K562 (cell line): ENCODE results near the gene MRPS18B. TPM values are rescaled to one million over a fixed set of nuclear protein-coding genes. Genes with fewer than 3 reads are reported as not detected.

Experiments used
- BHLHE40 ChIP-seq: IDR thresholded peaks from 2 replicates; pipeline ENCODE4 v1.6.1; 2011; ENCODE audit warnings: low read length, improper control_type of control experiment
- DMBX1 ChIP-seq: fragments of 250-450 bp; sonication (Bioruptor Pico); IDR thresholded peaks from 2 replicates; pipeline ENCODE4 v1.8.0; 2022; ENCODE audit warnings: inconsistent platforms, mild to moderate bottlenecking, moderate library complexity, borderline replicate concordance
- HLTF ChIP-seq: fragments of 450-650 bp; IDR thresholded peaks from 2 replicates; pipeline ENCODE4 v1.6.1; 2016
- HNRNPLL ChIP-seq: fragments of 200-400 bp; formaldehyde crosslinking; IDR thresholded peaks from 2 replicates; pipeline ENCODE4 v1.6.1; 2017; ENCODE audit warnings: low read length, low read depth, mild to moderate bottlenecking; ENCODE audit not compliant: poor library complexity, severe bottlenecking
- KAT2B ChIP-seq: IDR thresholded peaks from one replicate; pipeline ENCODE4 v1.6.1; 2012; ENCODE audit warnings: low read depth, mild to moderate bottlenecking, control low read depth, inconsistent platforms, low read length, moderate library complexity
- MCM3 ChIP-seq: fragments of 450-650 bp; IDR thresholded peaks from 2 replicates; pipeline ENCODE4 v1.6.1; 2016
- MEIS2 ChIP-seq: fragments of 450-650 bp; IDR thresholded peaks from 2 replicates; pipeline ENCODE4 v1.6.1; 2014; ENCODE audit warnings: mild to moderate bottlenecking; ENCODE audit not compliant: partially characterized antibody
- NKRF ChIP-seq: fragments of 450-650 bp; IDR thresholded peaks from 2 replicates; pipeline ENCODE4 v1.6.1; 2016; ENCODE audit warnings: borderline replicate concordance
- NR2C1 ChIP-seq, 2 experiments: fragments of 450-650 bp; IDR thresholded peaks; 2 replicates each; pipeline ENCODE4 v1.6.1; 2017; ENCODE audit warnings: mild to moderate bottlenecking in 2 of 2, antibody characterized with exemption in 1 of 2, inconsistent platforms in 1 of 2, missing compliant biosample characterization in 1 of 2, missing genetic modification characterization in 1 of 2
- PRMT5 ChIP-seq: sonication (generic); formaldehyde crosslinking; IDR thresholded peaks from 2 replicates; pipeline ENCODE4 v1.5.0; 2020; ENCODE audit warnings: missing genetic modification reagents
- PRPF4 ChIP-seq: fragments of 200-400 bp; formaldehyde crosslinking; IDR thresholded peaks from one replicate; pipeline ENCODE4 v1.6.1; 2017; ENCODE audit warnings: low read length, low read depth, mild to moderate bottlenecking; ENCODE audit not compliant: insufficient read depth, poor library complexity, severe bottlenecking
- PYGO2 ChIP-seq: fragments of 450-650 bp; IDR thresholded peaks from 2 replicates; pipeline ENCODE4 v1.6.1; 2016; ENCODE audit warnings: mild to moderate bottlenecking, missing genetic modification characterization, moderate library complexity, missing compliant biosample characterization
- RBM15 ChIP-seq: fragments of 200-400 bp; formaldehyde crosslinking; IDR thresholded peaks from 2 replicates; pipeline ENCODE4 v1.6.1; 2018; ENCODE audit warnings: mild to moderate bottlenecking, low read length, moderate library complexity; ENCODE audit not compliant: insufficient read depth
- ZFP36 ChIP-seq: fragments of 150-350 bp; IDR thresholded peaks from 2 replicates; pipeline ENCODE4 v1.6.1; 2018; ENCODE audit warnings: low read length, low read depth; ENCODE audit not compliant: partially characterized antibody
- ZFP91 ChIP-seq: sonication (generic); formaldehyde crosslinking; IDR thresholded peaks from 2 replicates; pipeline ENCODE4 v1.8.0; 2022; ENCODE audit warnings: mild to moderate bottlenecking, missing genetic modification reagents
- ZNF395 ChIP-seq: fragments of 200-800 bp; sonication (Bioruptor generic); IDR thresholded peaks from 2 replicates; pipeline ENCODE4 v1.6.1; 2017; ENCODE audit warnings: missing genetic modification characterization, missing compliant biosample characterization
- ZNF398 ChIP-seq: fragments of 250-450 bp; sonication (Bioruptor Pico); IDR thresholded peaks from 2 replicates; pipeline ENCODE4 v1.8.0; 2021; ENCODE audit warnings: moderate library complexity, mild to moderate bottlenecking, inconsistent platforms
- ZNF449 ChIP-seq: fragments of 250-450 bp; sonication (Bioruptor Pico); IDR thresholded peaks from 2 replicates; pipeline ENCODE4 v1.8.0; 2022; ENCODE audit warnings: moderate library complexity, mild to moderate bottlenecking, inconsistent platforms
- polyA plus RNA-seq, 8 experiments: library from polyadenylated mRNA; depleted of rRNA in 4 of 8; stranded (reverse) in 5 of 8; unstranded in 3 of 8; fragments of >200 nt; fragmentation: Nextera tagmentation in 2 of 8; fragmentation: Illumina TruSeq in 1 of 8; extraction: Ambion mirVana in 2 of 8; extraction: Trizol in 1 of 8; gene quantifications; 2 replicates each; pipeline versions ENCODE4 v1.2.1 to v1.2.3, GENCODE V29; 2011 to 2014; ENCODE audit warnings: inconsistent platforms in 1 of 8, missing spikeins in 1 of 8
- total RNA-seq, 7 experiments: library from RNA; depleted of rRNA in 6 of 7; stranded (reverse); fragments of >200 nt in 6 of 7; fragmentation: Illumina TruSeq in 2 of 7; extraction: Trizol in 2 of 7; gene quantifications; 2 replicates each; pipeline versions ENCODE4 v1.2.1 to v1.2.3, GENCODE V29; 2011 to 2021; ENCODE audit warnings: low replicate concordance in 1 of 7

MRPS18B gene
- total and polyA plus RNA-seq, 9 of the 15 experiments (the other 6 are each of a cell fraction or from before 2014, with no cell fraction given): 132 to 383 (median 178) TPM

GRCh38 chr6:30647242-30648116 lies 29.8 kb downstream of the MRPS18B start (continued):
- no peak for TF ChIP-seq DMBX1 (CRISPR knock-in tag)
- no peak for TF ChIP-seq RBM15
- TF ChIP-seq NKRF: peak; percentile 75; the same call in 1 of the 2 replicates
- TF ChIP-seq KAT2B: no peak
- TF ChIP-seq ZFP36: no peak
- TF ChIP-seq BHLHE40: no peak
- TF ChIP-seq HNRNPLL: peak; percentile 7
- no peak for TF ChIP-seq HLTF
- TF ChIP-seq MCM3: no peak
- no peak for TF ChIP-seq PRPF4
- peak; percentile 42; the same call in 1 of the 2 replicates for TF ChIP-seq ZNF395 (CRISPR knock-in tag)
- no peak for TF ChIP-seq ZNF398 (CRISPR knock-in tag)
- peak; percentile 77; the same call in 1 of the 2 replicates for TF ChIP-seq ZFP91 (CRISPR knock-in tag)
- peak; percentile 41 for TF ChIP-seq MEIS2
- no peak for TF ChIP-seq PYGO2 (tag)
- TF ChIP-seq ZNF449 (CRISPR knock-in tag): no peak
- no peak for TF ChIP-seq PRMT5 (CRISPR knock-in tag)
- TF ChIP-seq NR2C1 (IDR thresholded peaks at IDR 0.05): no peak
- no peak for TF ChIP-seq NR2C1 (tag; IDR thresholded peaks at IDR 0.05)
